BE2C (cell line): ENCODE measurements around the gene EHD3.

Source experiments
- DNase-seq: peaks from one replicate; pipeline ENCODE4 v3.0.0-alpha.2; 2020
- H3K27me3 ChIP-seq: fragments of 250-450 bp; sonication (Bioruptor Pico); 2 replicates; pipeline ENCODE4 v1.5.1; 2020; ENCODE audit warnings: mild to moderate bottlenecking
- H3K36me3 ChIP-seq: fragments of 250-450 bp; sonication (Bioruptor Pico); 2 replicates; pipeline ENCODE4 v1.5.1; 2020; ENCODE audit warnings: mild to moderate bottlenecking
- H3K4me1 ChIP-seq: fragments of 250-450 bp; sonication (Bioruptor Pico); 2 replicates; pipeline ENCODE4 v1.5.1; 2020
- H3K4me3 ChIP-seq: 2 replicates; pipeline ENCODE4 v1.5.1; 2011; ENCODE audit warnings: low read depth, low read length
- H3K9me3 ChIP-seq: fragments of 250-450 bp; sonication (Bioruptor Pico); 2 replicates; pipeline ENCODE4 v1.5.1; 2020
- CTCF ChIP-seq: IDR thresholded peaks from 2 replicates; pipeline ENCODE4 v1.5.1; 2012; ENCODE audit warnings: mild to moderate bottlenecking, low read depth, low read length

EHD3 gene

GRCh38 chr2:31205186-31205585 is 28.8 kb upstream of the EHD3 start:
- no peak for DNase-seq
- Histone ChIP-seq H3K36me3 (no peaks in the 10 kb centered on the region), H3K9me3 (no peaks in the 10 kb centered on the region), H3K4me3 (no peak overlapping the region), H3K27me3 (no peaks in the 10 kb centered on the region), H3K4me1 (no peaks in the 10 kb centered on the region)
- no peak for TF ChIP-seq CTCF

- H3K4me1 ChIP-seq: no peaks in the 10 kb centered on the region
- H3K4me3 ChIP-seq: no peak overlapping the region
- no peaks in the 10 kb centered on the region for H3K27me3 ChIP-seq
- no peaks in the 10 kb centered on the region for H3K36me3 ChIP-seq
- no peak for DNase-seq
- TF ChIP-seq CTCF: no peak
- no peaks in the 10 kb centered on the region for H3K9me3 ChIP-seq
Measured at GRCh38 chr2:31205613-31206012, 28.3 kb upstream of the EHD3 start.

- no peak for DNase-seq
- Histone ChIP-seq H3K4me1 (no peaks in the 10 kb centered on the region), H3K36me3 (no peaks in the 10 kb centered on the region), H3K27me3 (no peaks in the 10 kb centered on the region), H3K9me3 (no peaks in the 10 kb centered on the region), H3K4me3 (no peak overlapping the region)
- TF ChIP-seq CTCF: no peak
Measured at GRCh38 chr2:31207790-31208189, 26.2 kb upstream of the EHD3 start.

- H3K4me3 ChIP-seq: no peak overlapping the region
- H3K4me1 ChIP-seq: no peaks in the 10 kb centered on the region
- DNase-seq: no peak
- no peaks in the 10 kb centered on the region for H3K9me3 ChIP-seq
- H3K27me3 ChIP-seq: no peaks in the 10 kb centered on the region
- H3K36me3 ChIP-seq: no peaks in the 10 kb centered on the region
- no peak for TF ChIP-seq CTCF
Measured at GRCh38 chr2:31208240-31208639, 25.7 kb upstream of the EHD3 start.

- DNase-seq: no peak
- no peaks in the 10 kb centered on the region for H3K9me3 ChIP-seq
- no peak overlapping the region for H3K4me3 ChIP-seq
- H3K27me3 ChIP-seq: no peaks in the 10 kb centered on the region
- H3K4me1 ChIP-seq: no peaks in the 10 kb centered on the region
- H3K36me3 ChIP-seq: no peaks in the 10 kb centered on the region
- TF ChIP-seq CTCF: no peak
Measured at GRCh38 chr2:31212659-31213600, 21.0 kb upstream of the EHD3 start.
